Measurements from ENCODE around the gene OPCML.

Gene OPCML

DNA sequence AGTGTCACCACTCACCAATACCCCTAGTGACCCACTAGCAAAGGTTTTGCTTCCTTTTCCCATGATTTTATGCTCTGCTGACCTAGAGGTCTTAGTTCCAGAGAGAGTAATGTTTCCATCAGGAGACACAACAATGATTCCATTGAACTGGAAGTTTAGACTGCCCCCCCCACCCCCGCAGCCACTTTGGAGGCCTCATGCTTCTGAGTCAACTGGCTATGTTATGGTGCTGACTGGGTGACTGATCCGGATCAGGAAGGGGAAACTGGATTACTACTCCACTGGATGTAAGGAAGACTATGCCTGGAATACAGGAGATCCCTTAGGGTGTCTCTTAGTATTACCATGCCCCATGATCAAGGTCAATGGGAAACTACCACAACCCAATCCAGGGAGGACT is 633.6 kb downstream of the OPCML start:
- DNase-seq (ENCODE audit: low read depth in 2 of 2) = no peak

DNA sequence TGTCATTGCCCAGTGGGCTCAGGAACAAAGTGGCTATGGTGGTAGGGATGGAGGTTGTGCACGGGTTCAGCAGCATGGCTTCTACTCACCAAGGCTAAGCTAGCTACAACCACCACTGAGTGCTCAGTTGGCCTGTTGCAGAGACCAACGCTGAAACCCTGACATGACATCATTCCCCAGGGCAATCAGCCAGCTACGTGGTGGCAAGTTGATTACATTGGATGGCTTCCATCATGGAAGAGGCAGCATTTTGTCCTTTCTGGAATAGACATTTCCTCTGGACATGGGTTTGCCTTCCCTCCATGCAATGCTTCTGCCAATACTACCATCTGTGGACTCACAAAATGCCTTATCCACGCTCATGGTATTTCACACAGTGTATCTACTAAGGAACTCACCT is 634.3 kb downstream of the OPCML start:
- no peak for DNase-seq (ENCODE audit: low read depth in 2 of 2)

DNA sequence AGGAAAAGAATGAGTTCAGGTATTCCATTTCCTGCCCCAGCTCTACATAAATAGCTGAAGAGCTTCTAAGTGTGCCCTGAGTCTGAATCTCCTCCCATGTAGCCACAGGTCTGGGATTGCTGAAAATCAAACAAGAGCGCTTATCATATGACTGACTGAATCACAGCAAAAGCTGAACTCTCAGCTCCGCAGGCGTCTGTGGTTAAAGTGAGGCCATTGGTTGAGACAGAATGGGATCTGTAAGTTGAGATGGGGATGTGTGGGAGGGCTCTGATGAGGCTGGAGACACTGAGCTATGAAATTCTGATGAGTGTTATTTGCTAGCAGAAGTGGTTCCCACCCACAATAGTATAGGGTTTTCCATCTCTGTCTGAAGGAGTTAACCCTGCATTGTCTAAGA is 637.0 kb downstream of the OPCML start:
- DNase-seq (ENCODE audit: low read depth in 2 of 2) = no peak

DNA sequence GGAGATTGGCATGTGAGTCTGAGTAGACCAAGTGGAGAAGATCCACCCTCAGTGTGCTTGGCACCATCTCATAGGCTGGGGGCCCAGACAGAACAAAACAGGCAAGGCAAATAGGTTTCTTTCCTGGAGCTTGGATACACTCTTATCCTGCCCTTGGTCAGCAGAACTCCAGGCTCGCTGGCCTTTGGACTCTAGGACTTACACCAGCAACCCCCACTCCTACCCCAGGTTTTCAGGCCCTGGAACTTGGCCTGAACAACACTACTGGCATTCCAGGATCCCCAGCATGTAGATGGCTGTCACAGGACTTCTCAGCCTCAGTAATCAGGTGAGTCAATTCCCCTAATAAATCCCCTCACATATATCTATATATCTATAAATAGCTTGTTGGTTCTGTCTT is 637.7 kb downstream of the OPCML start:
- no peak for DNase-seq (ENCODE audit: low read depth in 2 of 2)

DNA sequence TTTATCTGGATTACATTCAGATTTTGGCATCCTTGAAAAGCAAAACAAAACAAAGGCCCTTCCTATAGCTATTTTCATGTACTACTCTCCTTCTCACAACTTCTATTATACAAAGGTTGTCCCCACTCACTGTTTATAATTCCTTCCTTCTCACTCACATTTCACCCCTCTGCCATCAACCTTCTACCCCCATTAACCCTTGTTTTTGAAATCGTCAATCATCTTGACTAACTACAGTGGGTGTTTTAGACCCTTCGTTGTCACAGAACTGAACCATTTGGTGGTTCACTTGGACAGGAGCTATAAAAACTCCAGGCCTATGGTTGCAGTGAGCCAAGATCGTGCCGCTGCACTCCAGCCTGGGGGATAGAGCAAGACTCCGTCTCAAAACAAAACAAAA is 639.4 kb downstream of the OPCML start:
- DNase-seq (ENCODE audit: low read depth in 2 of 2) = no peak

DNA sequence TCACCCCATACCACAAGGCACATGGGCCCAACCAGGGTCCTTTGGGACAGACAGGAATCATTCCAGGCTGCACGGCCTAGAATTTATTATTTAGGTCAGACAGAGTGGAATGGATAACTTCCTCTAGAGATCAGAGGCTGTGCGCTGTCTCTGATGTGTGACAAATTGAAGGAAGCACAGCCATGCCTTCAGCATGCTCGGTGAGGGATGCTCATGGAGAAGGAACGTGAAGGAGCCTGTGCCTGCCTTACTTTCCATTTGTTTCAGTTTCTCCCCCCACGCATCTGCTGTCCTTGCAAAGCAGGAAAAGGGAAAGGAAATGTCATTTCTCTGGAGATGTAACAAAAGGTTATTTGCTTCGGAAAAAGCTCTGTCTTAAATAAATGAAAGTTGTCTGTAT is 644.1 kb downstream of the OPCML start:
- DNase-seq (ENCODE audit: low read depth in 2 of 2) = no peak

DNA sequence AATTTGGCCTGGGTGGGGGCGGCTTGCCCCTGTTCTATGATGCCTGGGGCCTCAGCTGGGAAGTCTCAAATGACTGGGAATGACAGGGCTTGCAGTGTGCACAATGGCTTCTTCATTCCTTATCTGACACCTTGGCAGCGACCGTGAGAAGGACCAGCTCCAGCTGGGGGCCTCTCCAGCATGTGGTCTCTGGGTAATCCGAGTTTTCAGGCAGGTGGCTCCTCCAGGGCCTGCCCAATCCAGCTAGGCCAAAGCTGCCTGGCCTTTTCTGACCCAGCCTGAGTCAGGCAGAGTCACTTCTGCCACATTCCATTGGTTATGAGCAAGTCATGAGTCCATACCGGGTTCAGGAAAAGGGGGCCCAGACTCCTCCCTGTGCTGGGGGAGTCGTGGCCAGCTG is 646.0 kb downstream of the OPCML start:
- no peak for DNase-seq (ENCODE audit: low read depth in 2 of 2)

DNA sequence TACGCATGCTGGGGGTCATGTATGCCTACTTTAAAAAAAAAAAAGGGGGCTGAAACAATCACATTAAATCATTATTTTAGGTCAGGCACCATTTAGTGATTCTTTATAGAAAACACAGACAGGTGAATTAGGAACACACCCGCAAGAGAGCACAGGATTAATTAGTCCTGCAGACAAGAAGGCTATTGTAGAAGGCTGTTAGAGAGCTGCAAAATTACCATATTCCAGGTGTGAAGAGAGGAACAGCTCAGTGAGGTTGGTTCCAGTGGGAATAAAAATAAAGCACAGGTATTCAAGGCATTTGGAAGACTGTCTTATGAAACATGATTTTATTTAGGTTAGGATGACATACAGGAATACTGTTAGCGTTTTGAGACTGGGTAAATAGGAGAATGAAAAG is 649.1 kb downstream of the OPCML start:
- no peak for DNase-seq (ENCODE audit: low read depth in 2 of 2)

DNA sequence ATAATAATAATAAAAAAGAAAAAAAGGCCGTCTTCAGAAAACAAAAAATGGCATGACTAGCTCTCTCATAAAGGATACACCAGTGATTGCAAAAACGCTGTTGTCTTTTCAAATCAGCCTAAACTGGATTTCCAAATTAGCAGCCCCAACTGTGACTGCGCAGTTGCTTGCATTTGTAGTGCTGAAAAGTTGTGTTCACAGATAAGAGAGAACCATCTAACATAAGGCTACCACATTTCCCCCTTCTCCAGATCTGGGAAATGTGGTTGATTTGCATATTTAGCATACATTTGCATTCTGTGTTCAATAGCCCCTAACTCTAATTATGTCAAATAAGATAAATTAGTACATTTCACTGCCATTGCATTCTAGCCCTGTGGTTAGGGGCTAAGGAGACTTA is 650.7 kb downstream of the OPCML start:
- DNase-seq (ENCODE audit: low read depth in 2 of 2) = no peak

DNA sequence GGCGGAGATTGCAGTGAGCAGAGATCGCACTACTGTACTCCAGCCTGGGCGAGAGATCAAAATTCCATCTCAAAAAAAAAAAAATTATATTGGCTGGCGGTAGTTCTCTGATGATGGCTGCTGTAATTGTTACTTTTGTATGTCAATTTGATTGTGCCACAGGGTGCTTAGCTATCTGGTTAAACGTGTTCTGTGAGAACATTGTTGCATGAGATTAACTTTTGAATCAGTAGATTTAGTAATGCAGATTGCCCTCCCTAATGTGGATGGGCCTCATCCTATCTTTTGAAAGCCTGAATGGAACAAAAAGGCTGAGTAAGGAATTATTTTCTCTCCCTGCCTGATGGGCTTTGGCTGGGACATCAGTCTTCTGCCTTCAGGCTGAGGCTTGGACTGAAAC is 654.2 kb downstream of the OPCML start:
- no peak for DNase-seq (ENCODE audit: low read depth in 2 of 2)

DNA sequence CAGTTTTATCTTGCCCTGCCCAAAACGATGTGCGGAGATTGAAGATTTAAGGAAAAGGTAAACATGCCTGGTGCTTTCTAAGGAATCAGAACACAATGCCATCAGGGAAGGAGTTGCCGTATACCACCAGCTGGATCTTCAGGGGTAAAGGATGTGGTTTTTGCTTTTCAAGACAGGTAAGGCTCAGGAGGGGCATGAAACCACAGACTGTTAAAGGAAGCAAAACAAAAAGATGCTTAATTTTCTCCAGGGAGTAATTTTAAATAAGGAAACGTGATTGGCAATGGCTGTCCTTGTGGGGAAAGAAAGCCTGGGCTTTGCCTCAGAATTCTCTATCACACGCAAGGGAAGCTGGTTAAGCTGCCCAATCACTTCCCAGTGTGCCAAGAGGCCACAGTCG is 655.6 kb downstream of the OPCML start:
- DNase-seq (ENCODE audit: low read depth in 2 of 2) = no peak

DNA sequence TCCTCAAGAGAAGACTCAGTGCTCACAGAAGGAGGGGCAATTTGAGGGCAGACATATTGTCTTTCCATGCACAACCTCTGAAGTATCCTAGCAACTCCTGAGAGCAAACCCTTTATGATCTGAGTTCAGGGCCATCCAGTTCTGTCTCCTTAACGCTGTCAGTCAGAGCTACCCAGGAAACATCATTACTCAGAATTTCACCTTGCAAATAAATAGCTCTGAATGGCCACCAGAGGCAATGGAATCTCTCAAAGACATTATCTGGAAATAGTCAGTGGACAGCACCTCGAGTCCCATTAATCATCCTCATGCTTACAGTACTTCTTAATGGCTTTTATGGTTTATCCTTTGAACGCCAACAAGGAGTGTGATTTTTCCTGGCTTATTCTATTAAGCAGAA is 656.1 kb downstream of the OPCML start:
- no peak for DNase-seq (ENCODE audit: low read depth in 2 of 2)

DNA sequence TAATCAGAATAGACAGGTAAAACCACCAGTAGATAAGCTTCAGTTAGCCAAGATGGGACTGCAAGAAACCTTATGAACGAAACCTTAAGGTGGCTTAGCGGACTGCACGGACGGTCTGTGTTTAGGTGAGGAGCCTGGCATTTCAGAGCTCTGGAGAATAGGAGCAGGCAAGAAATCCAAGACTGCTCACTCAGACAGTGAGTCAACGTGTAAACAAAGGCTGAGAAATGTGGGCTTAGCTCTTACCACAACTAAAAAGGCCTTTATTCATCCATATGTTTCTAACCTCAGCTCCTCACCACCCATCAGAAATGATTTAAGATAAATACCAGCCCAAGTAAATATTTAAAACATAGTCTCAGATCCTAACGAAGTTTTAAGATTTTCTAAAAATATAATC is 657.7 kb downstream of the OPCML start:
- no peak for DNase-seq (ENCODE audit: low read depth in 2 of 2)

DNA sequence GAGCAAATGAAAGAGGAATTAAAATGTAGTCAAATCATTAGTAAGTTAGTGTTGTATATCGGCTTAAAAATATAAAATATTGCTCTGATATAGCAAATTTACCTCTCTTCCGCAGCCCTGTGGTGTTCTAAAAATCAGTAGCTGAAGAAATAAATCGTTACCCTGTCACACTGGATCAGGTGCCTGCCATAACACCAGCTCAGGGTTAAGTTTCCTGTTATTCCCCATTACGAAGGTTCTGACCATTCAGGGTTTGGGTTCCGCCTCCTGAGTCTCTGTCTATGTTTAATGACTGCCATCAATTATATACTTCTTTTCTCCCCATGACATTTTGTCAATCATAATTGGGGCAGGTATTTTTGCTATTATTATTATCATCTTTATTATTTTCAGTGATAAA is 658.5 kb downstream of the OPCML start:
- DNase-seq (ENCODE audit: low read depth in 2 of 2) = no peak

DNA sequence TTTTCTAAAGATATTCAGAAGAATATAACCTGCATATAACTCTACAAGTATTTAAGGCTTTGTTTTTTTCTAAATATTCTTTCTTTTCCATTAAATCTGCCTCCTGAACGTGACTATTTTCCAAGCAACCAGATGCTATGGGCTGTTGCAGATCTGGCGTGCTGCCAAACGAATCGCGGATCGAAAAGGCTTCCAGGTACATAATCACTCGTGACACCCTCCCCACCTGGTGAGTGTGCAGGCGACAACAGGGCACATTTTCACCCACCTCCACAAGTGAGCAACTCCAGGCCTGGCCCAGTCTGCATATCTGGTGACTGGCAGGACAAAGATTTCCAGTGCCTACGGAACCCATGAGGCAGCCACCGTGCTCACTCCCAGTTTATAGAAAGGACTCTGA is 660.1 kb downstream of the OPCML start:
- DNase-seq (ENCODE audit: low read depth in 2 of 2) = no peak

DNA sequence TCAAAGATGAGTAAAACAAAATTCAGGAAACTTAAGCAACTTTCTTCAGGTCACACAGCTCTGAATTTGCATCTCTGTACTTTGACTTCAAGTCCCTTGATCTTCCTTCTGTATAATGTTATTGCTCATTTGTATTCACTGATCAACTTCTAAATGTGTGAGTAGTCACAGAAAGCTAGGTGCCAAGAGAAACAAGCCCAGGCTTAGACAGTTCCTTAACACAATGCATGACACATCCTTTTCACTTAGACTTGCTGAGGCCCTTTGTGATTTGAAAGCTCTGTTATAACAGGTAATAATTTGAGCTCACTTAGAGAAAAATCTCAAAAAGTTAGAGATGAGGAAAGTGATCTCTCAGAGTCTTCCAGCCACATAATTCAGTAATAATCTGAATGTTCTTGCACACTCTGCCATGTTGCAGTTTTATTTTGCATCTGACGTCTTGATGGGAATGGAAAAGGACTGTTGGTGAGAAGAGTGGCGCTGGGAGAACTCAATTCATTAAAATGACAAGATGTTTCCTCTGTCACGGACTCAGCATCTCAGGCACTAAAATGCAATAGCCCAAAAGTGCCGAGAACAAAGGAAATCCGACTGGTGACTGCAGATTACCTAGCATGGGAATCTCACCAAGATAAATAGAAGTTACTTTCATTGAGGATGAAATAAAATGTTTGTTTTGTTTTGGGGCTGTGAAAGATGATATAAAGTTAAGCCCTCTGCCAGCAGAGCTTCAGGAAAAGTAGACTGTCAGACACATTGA is 665.3 kb downstream of the OPCML start:
- DNase-seq (ENCODE audit: low read depth in 2 of 2) = no peak

DNA sequence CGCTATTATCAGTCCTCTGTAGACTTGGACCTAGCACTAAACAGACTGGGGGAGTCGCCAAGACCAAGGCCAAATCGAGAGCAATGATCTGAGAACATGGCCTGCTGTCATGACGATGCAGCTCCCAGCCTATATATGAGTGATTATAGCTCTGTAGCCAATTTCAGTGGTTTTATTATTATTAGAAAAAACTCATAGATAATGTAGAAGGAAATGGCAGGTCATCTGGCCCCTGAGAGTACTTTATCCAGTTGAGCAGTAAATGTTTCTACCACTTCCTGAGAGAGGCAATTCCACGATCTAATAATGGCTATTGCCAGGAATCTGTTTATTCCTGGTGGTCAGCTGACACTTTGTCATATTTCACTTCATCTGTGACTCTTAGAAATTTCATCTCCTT is 666.7 kb downstream of the OPCML start:
- no peak for DNase-seq (ENCODE audit: low read depth in 2 of 2)

DNA sequence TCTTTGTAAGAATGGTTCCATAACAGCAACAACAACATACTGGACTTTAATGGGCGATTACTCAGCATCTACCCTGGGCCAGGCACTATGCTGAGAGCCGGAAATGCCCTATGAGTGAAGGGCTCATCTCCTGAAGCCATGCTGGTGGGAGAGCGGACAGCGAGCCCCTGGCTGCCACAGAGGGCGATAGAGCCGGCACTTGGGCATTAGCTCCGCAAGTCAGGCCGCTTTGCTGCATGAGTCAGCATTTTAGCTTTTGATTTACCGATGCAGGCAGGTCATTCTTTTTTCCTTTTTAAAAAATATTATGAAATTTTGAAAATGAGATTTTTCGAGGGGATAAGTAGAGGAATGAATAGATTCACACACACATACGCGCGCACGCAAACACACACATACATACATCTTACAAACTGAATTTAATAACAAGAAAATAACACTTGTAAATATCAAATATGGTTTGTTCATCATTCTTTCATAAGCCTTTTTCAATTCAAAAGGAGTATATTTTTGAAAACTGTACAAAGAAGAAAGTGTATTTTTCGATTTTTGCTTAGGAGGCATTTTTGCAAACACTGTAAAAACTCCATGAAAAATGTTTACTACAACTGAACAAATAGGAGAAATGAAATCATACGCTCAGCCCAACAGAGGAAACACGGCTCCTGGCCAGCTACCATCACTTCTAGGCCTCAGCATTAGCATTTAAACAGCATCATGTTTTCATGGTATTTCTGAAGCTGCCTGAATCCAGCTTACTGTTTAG is 667.3 kb downstream of the OPCML start:
- no peak for DNase-seq (ENCODE audit: low read depth in 2 of 2)

DNA sequence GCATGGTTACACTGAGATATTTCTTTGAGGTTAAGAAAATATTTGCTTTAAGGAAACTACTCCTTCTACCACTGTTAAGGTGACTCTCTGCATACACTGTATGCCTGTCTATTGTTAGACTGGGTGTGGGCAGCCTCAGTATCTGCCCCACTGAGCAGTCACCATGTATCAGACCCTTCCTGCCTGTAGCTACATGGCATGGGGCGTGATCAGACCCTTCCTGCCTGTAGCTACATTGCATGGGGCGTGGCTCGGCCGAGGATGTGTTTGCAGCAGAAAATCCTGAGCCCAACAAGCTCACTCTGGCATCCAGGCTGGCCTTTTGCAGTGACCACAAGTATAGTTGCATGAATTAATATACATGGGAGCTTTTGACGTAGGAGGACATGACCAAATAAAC is 669.4 kb downstream of the OPCML start:
- no peak for DNase-seq (ENCODE audit: low read depth in 2 of 2)

DNA sequence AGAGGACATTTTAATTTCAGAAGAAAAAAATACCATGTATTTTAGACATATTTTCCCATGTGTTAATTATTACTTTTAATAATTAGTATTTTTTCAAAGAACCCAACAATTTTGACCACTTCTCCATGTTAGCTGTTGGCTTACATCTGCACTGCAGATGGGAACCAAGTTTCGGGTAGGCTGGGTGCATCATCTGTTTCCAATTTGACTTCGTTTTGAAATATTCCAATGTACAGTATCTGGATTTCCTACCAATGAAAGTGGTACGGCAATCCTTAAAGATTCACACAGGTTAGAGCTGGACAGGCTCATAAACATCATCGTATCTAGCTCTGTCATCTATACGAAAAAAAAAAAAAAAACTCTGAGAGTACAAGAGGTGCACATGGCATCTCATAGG is 670.2 kb downstream of the OPCML start:
- no peak for DNase-seq (ENCODE audit: low read depth in 2 of 2)

DNA sequence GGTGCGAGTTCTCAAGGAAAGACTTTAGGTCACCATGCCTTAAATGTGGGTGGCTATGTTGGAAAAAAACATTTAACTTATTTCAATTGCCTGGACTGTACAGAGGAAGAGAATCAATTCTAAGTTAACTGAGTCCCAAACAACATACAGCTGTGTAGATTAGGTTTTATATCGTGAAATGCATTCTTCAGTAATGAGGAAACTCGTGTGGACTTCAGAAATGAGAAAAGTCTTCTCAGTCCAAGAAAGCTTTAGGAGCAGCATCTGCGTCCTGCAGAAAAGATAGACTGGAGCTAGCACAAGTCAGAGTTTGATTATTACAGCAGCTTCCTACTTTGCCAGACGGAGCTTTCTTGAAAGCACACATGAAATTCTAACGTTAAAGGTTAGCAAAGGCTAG is 673.0 kb downstream of the OPCML start:
- DNase-seq (ENCODE audit: low read depth in 2 of 2) = no peak

DNA sequence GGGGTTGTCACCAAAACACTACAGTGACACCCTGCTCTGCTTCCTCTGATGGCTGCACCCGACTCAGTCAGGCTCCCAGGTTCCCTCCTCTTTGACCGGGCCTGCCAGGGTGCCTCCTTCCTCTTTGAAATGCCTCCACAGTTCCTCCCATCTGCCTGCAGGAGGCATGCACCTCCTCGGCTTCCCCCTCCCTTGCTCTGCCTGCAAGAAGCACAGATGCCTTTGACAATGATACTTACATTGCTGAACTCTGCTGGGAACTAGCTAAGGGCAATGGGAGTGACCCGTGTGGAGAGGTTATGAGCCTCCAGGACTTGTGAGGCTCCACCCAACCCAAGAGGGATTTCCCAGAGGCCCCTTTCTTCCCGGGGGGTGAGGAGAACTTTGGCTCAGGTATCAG is 674.1 kb downstream of the OPCML start:
- no peak for DNase-seq (ENCODE audit: low read depth in 2 of 2)

DNA sequence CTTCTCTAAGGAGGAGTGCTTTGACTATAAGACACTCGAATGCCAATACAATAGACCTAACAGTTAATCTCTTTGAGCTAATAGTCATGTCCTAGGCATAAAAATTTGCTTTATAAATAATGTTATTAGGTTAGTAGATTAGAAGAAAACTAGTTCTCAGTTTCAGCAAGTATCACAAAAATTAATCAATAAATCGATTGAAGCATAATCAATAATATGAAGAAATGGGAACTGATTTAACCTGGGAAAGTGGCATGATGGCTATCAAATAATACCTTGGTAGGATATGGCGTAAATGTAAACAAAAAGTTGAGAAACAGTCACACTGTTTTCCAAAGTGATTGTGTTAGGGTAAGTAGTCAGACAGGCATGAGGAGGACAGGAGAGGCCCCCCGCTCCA is 676.3 kb downstream of the OPCML start:
- DNase-seq (ENCODE audit: low read depth in 2 of 2) = no peak

DNA sequence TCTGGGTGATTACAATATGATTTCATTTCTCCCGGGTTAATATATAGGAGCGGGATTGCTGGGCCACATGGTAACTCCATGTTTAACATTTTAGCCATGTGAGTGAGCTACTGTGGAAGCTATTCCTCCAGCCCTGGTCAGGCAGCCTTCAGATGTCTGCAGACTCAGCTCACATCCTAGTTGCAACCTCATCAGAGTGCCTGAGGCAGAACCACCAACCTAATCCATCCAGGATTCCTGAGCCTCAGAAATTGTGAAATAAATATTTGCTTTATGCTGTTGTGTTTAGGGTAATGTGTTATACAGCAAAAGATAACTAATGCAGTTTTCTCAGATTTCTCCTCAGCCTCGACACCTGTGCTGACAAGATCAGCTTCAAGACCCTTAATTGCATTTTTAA is 676.8 kb downstream of the OPCML start:
- DNase-seq (ENCODE audit: low read depth in 2 of 2) = no peak

Measured in stimulated activated CD4-positive, alpha-beta T cell treated with anti-CD3 and anti-CD28 coated beads, Interleukin-15, amount 100 ng/mL, for 48 hours (primary cell).